Measurements from ENCODE around the gene UTP11.

UTP11 gene

GRCh38 chr1:38028671-38029070 lies 16.1 kb downstream of the UTP11 start:
- H2BK5ac ChIP-seq (ENCODE audit: low read length), result no peak overlapping the region
- no peak overlapping the region for H2BK120ac ChIP-seq (ENCODE audit: low read depth, low read length)
- no peak overlapping the region for H4K8ac ChIP-seq (ENCODE audit: low read depth, low read length)
- H3K9ac ChIP-seq (ENCODE audit: low read depth, low read length, poor library complexity), result no peak overlapping the region
- H3K27ac ChIP-seq (replicated peaks; ENCODE audit: low read length), result no peak overlapping the region
- no peak overlapping the region for H2AFZ ChIP-seq (ENCODE audit: low read length)
- peaks cover 23 to 38% of the 10 kb centered on the region in 2 donors for H3K4me1 ChIP-seq (ENCODE audit: control insufficient read depth in 2 of 2, insufficient read depth in 1 of 2, low read depth in 1 of 2, low read length in 2 of 2)
- DNase-seq (ENCODE audit: low spot score), result no peak
- peaks cover 15 to 31% of the 10 kb centered on the region in 2 donors for H3K36me3 ChIP-seq (replicated peaks in 1 of 2; ENCODE audit: control insufficient read depth in 2 of 2, insufficient read depth in 2 of 2, low read length in 2 of 2)
- no peak overlapping the region for H3K4me2 ChIP-seq (ENCODE audit: insufficient read depth, low read length, poor library complexity, severe bottlenecking)
- H3K4me3 ChIP-seq (ENCODE audit: low read length in 2 of 2), result no peak overlapping the region
- H2BK12ac ChIP-seq (ENCODE audit: low read length), result no peak overlapping the region
- no peak overlapping the region for H3K14ac ChIP-seq (ENCODE audit: low read length)
- H2AK5ac ChIP-seq (ENCODE audit: low read depth, low read length), result peak overlapping the region; percentile 9
- no peaks in the 10 kb centered on the region for H3K9me3 ChIP-seq (replicated peaks in 1 of 2; ENCODE audit: control insufficient read depth in 2 of 2, insufficient read depth in 1 of 2, low read depth in 1 of 2, low read length in 2 of 2)
- no peaks in the 10 kb centered on the region for H3K79me1 ChIP-seq (ENCODE audit: low read depth, low read length)
- H3K4ac ChIP-seq (ENCODE audit: low read length), result no peak overlapping the region
- no peak overlapping the region for H4K91ac ChIP-seq (ENCODE audit: low read depth, low read length, poor library complexity)
- H2BK15ac ChIP-seq (ENCODE audit: low read length), result no peak overlapping the region
- WGBS, 2 donors (ENCODE audit: extremely low coverage in 2 of 2, insufficient read length in 2 of 2, insufficient replicate concordance in 1 of 2), result no CpG with 5 or more reads among the region's 2 CpGs
- no peak overlapping the region for H3K23ac ChIP-seq (ENCODE audit: low read depth, low read length, poor library complexity)
- H3K27me3 ChIP-seq (ENCODE audit: control insufficient read depth in 3 of 3, insufficient read depth in 3 of 3, low read depth in 1 of 3, low read length in 3 of 3), result no peaks in the 10 kb centered on the region
- H3K18ac ChIP-seq (ENCODE audit: low read length), result no peak overlapping the region

- H2BK120ac ChIP-seq (ENCODE audit: low read depth, low read length), result no peak overlapping the region
- peak overlapping the region; percentile 36 for H3K4me2 ChIP-seq (ENCODE audit: insufficient read depth, low read length, poor library complexity, severe bottlenecking)
- no peak overlapping the region for H4K8ac ChIP-seq (ENCODE audit: low read depth, low read length)
- H3K4me3 ChIP-seq (ENCODE audit: low read length in 2 of 2), result no peak overlapping the region
- H3K4ac ChIP-seq (ENCODE audit: low read length), result peak overlapping the region; percentile 19
- H2AFZ ChIP-seq (ENCODE audit: low read length), result no peak overlapping the region
- peak overlapping the region; percentile 2 for H2BK15ac ChIP-seq (ENCODE audit: low read length)
- peak overlapping the region; percentile 23 for H2BK12ac ChIP-seq (ENCODE audit: low read length)
- no peak overlapping the region for H2BK5ac ChIP-seq (ENCODE audit: low read length)
- H3K27ac ChIP-seq (replicated peaks; ENCODE audit: low read length), result no peak overlapping the region
- peak overlapping the region; percentile 94 for H3K18ac ChIP-seq (ENCODE audit: low read length)
- no peak for DNase-seq (ENCODE audit: low spot score)
- H3K14ac ChIP-seq (ENCODE audit: low read length), result peak overlapping the region; percentile 50
- no peaks in the 10 kb centered on the region for H3K27me3 ChIP-seq (ENCODE audit: control insufficient read depth in 3 of 3, insufficient read depth in 3 of 3, low read depth in 1 of 3, low read length in 3 of 3)
- no peak overlapping the region for H3K9ac ChIP-seq (ENCODE audit: low read depth, low read length, poor library complexity)
- no peak overlapping the region for H4K91ac ChIP-seq (ENCODE audit: low read depth, low read length, poor library complexity)
- H3K36me3 ChIP-seq (replicated peaks in 1 of 2; ENCODE audit: control insufficient read depth in 2 of 2, insufficient read depth in 2 of 2, low read length in 2 of 2), result peaks cover 13 to 26% of the 10 kb centered on the region in 2 donors
- no CpG with 5 or more reads among the region's 23 CpGs for WGBS, 2 donors (ENCODE audit: extremely low coverage in 2 of 2, insufficient read length in 2 of 2, insufficient replicate concordance in 1 of 2)
- peak overlapping the region; percentile 91 for H2AK5ac ChIP-seq (ENCODE audit: low read depth, low read length)
- H3K79me1 ChIP-seq (ENCODE audit: low read depth, low read length), result no peaks in the 10 kb centered on the region
- no peaks in the 10 kb centered on the region for H3K9me3 ChIP-seq (replicated peaks in 1 of 2; ENCODE audit: control insufficient read depth in 2 of 2, insufficient read depth in 1 of 2, low read depth in 1 of 2, low read length in 2 of 2)
- peak overlapping the region; percentile 29 for H3K23ac ChIP-seq (ENCODE audit: low read depth, low read length, poor library complexity)
- peaks cover 23 to 38% of the 10 kb centered on the region in 2 donors for H3K4me1 ChIP-seq (ENCODE audit: control insufficient read depth in 2 of 2, insufficient read depth in 1 of 2, low read depth in 1 of 2, low read length in 2 of 2)
Measured at GRCh38 chr1:38029081-38029681, 16.6 kb downstream of the UTP11 start.

GRCh38 chr1:38029685-38030511 lies 17.4 kb downstream of the UTP11 start:
- peak overlapping the region; percentile 94 for H3K18ac ChIP-seq (ENCODE audit: low read length)
- peak overlapping the region; percentile 91 for H2AK5ac ChIP-seq (ENCODE audit: low read depth, low read length)
- H3K14ac ChIP-seq (ENCODE audit: low read length), result peak overlapping the region; percentile 90
- H3K36me3 ChIP-seq (replicated peaks in 1 of 2; ENCODE audit: control insufficient read depth in 2 of 2, insufficient read depth in 2 of 2, low read length in 2 of 2), result peaks cover 12 to 22% of the 10 kb centered on the region in 2 donors
- H3K79me1 ChIP-seq (ENCODE audit: low read depth, low read length), result no peaks in the 10 kb centered on the region
- H4K91ac ChIP-seq (ENCODE audit: low read depth, low read length, poor library complexity), result no peak overlapping the region
- H3K4me3 ChIP-seq (ENCODE audit: low read length in 2 of 2), result no peak overlapping the region
- no peak overlapping the region for H3K9ac ChIP-seq (ENCODE audit: low read depth, low read length, poor library complexity)
- peak overlapping the region; percentile 36 for H3K4me2 ChIP-seq (ENCODE audit: insufficient read depth, low read length, poor library complexity, severe bottlenecking)
- H2AFZ ChIP-seq (ENCODE audit: low read length), result no peak overlapping the region
- H4K8ac ChIP-seq (ENCODE audit: low read depth, low read length), result no peak overlapping the region
- H2BK5ac ChIP-seq (ENCODE audit: low read length), result no peak overlapping the region
- no peaks in the 10 kb centered on the region for H3K9me3 ChIP-seq (replicated peaks in 1 of 2; ENCODE audit: control insufficient read depth in 2 of 2, insufficient read depth in 1 of 2, low read depth in 1 of 2, low read length in 2 of 2)
- no CpG with 5 or more reads among the region's 12 CpGs for WGBS, 2 donors (ENCODE audit: extremely low coverage in 2 of 2, insufficient read length in 2 of 2, insufficient replicate concordance in 1 of 2)
- no peak for DNase-seq (ENCODE audit: low spot score)
- no peak overlapping the region for H3K27ac ChIP-seq (replicated peaks; ENCODE audit: low read length)
- H2BK12ac ChIP-seq (ENCODE audit: low read length), result peak overlapping the region; percentile 23
- no peak overlapping the region for H2BK120ac ChIP-seq (ENCODE audit: low read depth, low read length)
- no peaks in the 10 kb centered on the region for H3K27me3 ChIP-seq (ENCODE audit: control insufficient read depth in 3 of 3, insufficient read depth in 3 of 3, low read depth in 1 of 3, low read length in 3 of 3)
- H3K4ac ChIP-seq (ENCODE audit: low read length), result peak overlapping the region; percentile 19
- peak overlapping the region; percentile 29 for H3K23ac ChIP-seq (ENCODE audit: low read depth, low read length, poor library complexity)
- H2BK15ac ChIP-seq (ENCODE audit: low read length), result peak overlapping the region; percentile 2
- peaks cover 28 to 42% of the 10 kb centered on the region in 2 donors for H3K4me1 ChIP-seq (ENCODE audit: control insufficient read depth in 2 of 2, insufficient read depth in 1 of 2, low read depth in 1 of 2, low read length in 2 of 2)

Measured in neuronal stem cell (in vitro differentiated cells).